PC-3 (cell line): ENCODE measurements around the gene RER1.

ENCODE experiments used
- CTCF ChIP-seq: fragments of 300-600 bp; sonication (generic); conservative IDR thresholded peaks from 2 replicates; pipeline ENCODE4 v1.5.1; 2017; ENCODE audit warnings: antibody characterized with exemption, low read depth, mild to moderate bottlenecking, low read length
- EZH2 ChIP-seq: fragments of 300-600 bp; sonication (generic); IDR thresholded peaks from one replicate; pipeline ENCODE4 v1.6.1; 2017; ENCODE audit warnings: antibody characterized with exemption, mild to moderate bottlenecking, low read length; ENCODE audit not compliant: unreplicated experiment
- EZH2phosphoT487 ChIP-seq: fragments of 300-600 bp; sonication (generic); IDR thresholded peaks from 2 replicates; pipeline ENCODE4 v1.6.1; 2018; ENCODE audit warnings: mild to moderate bottlenecking, antibody characterized with exemption, low read length, borderline replicate concordance

- TF ChIP-seq CTCF (no peak), EZH2 (no peak), EZH2phosphoT487 (no peak)
Measured at GRCh38 chr1:2391041-2391930, at the start of gene RER1, which contains the start of gene MORN1.
